GM12874 (cell line): ENCODE data around the gene CDX4.

ENCODE experiments used
- CTCF ChIP-seq: IDR thresholded peaks from 2 replicates; pipeline ENCODE4 v1.5.1; 2011; ENCODE audit warnings: low read depth, mild to moderate bottlenecking, control low read depth, low read length, moderate library complexity; ENCODE audit not compliant: insufficient read depth

Gene CDX4

GRCh38 chrX:73455171-73455570 is 8.3 kb downstream of the CDX4 start:
- no peak for TF ChIP-seq CTCF

GRCh38 chrX:73457306-73457705 is 10.5 kb downstream of the CDX4 start:
- TF ChIP-seq CTCF: no peak

- TF ChIP-seq CTCF: no peak
Measured at GRCh38 chrX:73468376-73468775, 21.5 kb downstream of the CDX4 start.

GRCh38 chrX:73478961-73479360 is 32.1 kb downstream of the CDX4 start:
- no peak for TF ChIP-seq CTCF

GRCh38 chrX:73481521-73481920 is 34.7 kb downstream of the CDX4 start:
- no peak for TF ChIP-seq CTCF

- TF ChIP-seq CTCF: no peak
Measured at GRCh38 chrX:73490661-73491060, 43.8 kb downstream of the CDX4 start.
